GM12892 (cell line): ENCODE results near the gene UFD1.
A peak's percentile ranks its signal among the peaks of the same experiment; 100 is the strongest.

ENCODE experiments used
- DNase-seq: peaks from one replicate; pipeline ENCODE4 v3.0.0; 2011; ENCODE audit not compliant: insufficient read length
- FAIRE-seq: peaks from 2 replicates; lab custom pipeline; 2011; peaks lifted over from hg19 to GRCh38; lab: Jason Lieb, UNC
- POLR2A ChIP-seq: IDR thresholded peaks from 2 replicates; pipeline ENCODE4 v1.6.1; 2011; ENCODE audit warnings: low read depth, low read length, control low read depth
- POLR2AphosphoS5 ChIP-seq: IDR thresholded peaks from 2 replicates; pipeline ENCODE4 v1.6.1; 2011; ENCODE audit warnings: low read depth, low read length, control low read depth
- TAF1 ChIP-seq: IDR thresholded peaks from 2 replicates; pipeline ENCODE4 v1.6.1; 2011; ENCODE audit warnings: low read depth, mild to moderate bottlenecking, control low read depth, low read length, borderline replicate concordance

Gene UFD1

DNA sequence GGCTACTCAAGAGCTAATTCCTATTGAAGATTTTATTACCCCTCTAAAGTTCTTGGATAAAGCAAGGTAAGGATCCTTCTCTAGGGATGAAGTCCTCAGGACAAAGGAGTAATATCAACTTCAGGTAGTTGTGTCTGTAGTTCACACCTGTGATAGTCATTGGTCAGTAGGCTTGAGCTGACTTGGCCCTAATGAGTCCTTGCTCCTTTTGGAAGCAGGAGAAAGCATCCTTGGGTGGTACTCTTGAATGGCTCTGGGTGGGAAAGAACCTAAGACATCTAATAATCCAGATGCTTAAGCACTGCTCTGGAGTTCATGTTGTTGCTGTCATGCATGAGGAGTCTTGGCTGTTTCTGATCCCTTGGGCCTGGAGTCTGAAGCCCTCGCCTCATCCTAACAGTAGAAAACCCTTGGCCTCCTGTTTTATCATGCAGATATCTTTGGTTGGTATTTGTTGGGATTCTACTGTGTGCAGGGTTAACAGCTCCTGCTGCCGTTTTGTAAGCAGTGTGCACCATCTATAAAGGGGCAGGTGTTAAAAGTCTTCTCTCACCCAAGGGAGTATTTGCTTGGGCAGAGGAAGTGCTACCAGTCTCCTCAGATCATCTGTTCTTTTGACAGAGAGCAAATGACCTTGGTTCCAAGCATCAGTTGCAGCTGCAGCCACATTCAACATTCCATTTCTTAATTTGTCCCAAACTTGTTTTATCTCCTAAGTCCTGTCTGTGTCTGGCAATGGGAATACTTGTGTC lies 44.0 kb downstream of the UFD1 start:
- TF ChIP-seq TAF1: no peak
- FAIRE-seq (no peak), DNase-seq (no peak)

DNA sequence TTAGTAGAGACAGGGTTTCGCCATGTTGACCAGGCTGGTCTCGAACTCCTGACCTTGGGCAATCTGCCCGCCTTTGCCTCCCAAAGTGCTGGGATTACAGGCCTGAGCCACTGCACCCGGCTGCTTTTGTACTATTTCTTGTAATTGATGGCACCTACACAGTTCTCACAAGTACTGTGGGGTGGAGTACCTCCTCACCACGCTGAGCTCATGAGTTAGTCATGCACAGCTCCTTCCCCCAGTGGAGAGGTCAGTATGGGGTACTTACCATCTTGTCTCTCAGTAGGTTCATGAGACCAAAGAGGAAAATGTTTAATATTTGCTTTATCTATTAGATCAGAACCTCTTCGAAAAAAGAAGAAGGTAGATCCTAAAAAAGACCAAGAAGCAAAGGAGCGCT lies 44.6 kb downstream of the UFD1 start:
- no peak for FAIRE-seq
- TF ChIP-seq POLR2A (no peak), TAF1 (no peak), POLR2AphosphoS5 (no peak)
- DNase-seq: no peak

DNA sequence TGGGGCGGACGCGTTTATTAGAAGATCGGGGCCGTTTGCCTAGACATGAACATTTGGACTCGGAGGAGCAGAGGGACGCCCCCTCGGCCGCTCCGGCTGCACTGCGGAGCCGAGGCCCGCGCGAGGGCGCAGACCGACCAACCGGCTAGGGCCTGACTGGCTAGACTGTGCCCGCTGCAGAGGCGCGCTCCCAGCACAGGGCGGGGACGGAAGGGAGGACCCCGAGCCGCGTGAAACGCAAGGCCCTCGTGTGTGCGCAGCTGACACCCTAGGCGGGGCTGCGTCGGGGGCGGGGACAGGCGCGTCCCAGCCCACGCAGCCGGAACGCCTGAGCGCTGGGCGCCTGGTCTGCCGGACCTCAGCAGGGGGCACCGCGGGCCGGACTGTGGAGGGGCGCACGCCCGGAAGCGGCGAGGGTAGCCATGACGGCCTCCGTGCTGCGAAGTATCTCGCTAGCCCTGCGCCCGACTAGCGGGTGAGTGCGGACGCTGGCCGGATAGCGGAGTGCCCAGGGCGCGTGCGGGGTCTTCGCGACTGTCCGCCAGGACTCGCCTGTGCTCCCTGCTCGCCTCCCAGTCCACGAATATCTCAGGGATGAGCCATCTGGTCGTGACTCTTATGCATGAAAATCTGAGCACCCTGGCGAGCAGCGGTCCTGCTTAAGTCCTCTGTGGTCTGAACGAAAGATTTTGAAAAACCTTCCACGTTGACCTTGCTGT lies 46.7 kb downstream of the UFD1 start, which contains the start of gene MRPL40:
TSS of gene MRPL40 (plus strand) at position 413 of the 719 bp plus-strand sequence. CDS start at position 423, 10 bp downstream.
- peak; percentile 99 for FAIRE-seq
- TF ChIP-seq TAF1 (peak; percentile 82), POLR2A (peak; percentile 95), POLR2AphosphoS5 (peak; percentile 96)
- DNase-seq: peak; percentile 91

DNA sequence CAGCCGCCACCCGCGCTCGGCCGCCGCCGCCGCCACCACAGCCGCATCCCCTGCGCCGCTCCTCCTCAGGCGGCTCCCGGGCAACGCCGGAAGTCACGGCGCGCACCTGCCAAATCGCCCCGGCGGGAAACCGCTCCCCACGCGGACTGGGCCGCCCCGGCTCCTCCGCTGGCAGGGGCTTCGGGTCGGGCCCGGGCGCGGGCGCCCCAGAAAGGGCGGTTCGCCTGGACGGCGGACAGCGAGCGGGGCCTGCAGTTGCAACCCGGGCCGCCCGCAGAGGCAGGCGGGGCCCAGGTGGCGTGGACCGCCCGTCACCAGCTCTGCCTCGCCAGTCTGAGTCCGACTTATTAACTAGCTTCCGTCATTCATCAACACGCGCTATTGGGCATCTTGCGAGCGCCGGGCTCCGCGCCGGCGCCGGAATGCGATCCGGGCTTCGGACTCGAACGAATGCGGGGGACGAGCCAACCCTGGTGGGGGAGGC lies 47.3 kb downstream of the UFD1 start, which contains the start of gene HIRA:
TSS of gene HIRA (minus strand) at position 85 of the 484 bp plus-strand sequence. CDS start 257 bp downstream, outside the sequence.
- TF ChIP-seq TAF1: peak; percentile 90
- no peak for TF ChIP-seq POLR2A
- DNase-seq (peak; percentile 68), FAIRE-seq (no peak)

DNA sequence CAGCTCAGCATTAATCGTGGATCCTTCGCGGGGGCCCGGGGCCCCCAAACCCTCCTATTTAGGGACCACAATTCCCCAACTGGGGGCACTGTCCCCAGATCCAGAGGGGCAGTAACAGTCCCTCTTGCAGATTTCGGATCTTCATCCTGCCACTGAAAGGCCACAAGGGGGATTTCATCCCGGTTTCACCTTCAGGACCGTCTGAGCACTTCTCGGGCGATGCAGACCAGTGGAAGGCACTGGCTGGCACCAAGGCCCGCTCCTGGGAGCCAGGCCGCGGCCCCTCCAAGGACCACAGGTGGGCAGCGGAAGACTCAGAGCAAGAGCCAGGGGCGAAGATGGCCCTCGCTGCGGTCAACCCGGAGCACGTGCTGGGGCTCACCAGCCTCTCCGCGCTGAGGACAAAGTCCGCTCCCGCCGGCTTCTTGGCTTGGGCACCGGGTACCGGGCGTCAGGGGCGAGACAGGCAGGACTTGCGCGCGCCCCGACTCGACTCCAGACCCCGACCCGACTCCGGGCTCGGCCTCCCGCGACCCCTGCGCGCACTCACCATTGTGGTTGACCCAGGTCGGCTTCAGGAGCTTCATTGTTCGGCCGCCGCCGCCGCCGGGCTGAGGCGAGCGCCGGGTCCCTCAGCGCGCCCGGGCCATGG lies 48.0 kb downstream of the UFD1 start:
- TF ChIP-seq POLR2AphosphoS5: no peak
- TF ChIP-seq TAF1: no peak
- no peak for TF ChIP-seq POLR2A
- peak; percentile 28 for DNase-seq
- no peak for FAIRE-seq

DNA sequence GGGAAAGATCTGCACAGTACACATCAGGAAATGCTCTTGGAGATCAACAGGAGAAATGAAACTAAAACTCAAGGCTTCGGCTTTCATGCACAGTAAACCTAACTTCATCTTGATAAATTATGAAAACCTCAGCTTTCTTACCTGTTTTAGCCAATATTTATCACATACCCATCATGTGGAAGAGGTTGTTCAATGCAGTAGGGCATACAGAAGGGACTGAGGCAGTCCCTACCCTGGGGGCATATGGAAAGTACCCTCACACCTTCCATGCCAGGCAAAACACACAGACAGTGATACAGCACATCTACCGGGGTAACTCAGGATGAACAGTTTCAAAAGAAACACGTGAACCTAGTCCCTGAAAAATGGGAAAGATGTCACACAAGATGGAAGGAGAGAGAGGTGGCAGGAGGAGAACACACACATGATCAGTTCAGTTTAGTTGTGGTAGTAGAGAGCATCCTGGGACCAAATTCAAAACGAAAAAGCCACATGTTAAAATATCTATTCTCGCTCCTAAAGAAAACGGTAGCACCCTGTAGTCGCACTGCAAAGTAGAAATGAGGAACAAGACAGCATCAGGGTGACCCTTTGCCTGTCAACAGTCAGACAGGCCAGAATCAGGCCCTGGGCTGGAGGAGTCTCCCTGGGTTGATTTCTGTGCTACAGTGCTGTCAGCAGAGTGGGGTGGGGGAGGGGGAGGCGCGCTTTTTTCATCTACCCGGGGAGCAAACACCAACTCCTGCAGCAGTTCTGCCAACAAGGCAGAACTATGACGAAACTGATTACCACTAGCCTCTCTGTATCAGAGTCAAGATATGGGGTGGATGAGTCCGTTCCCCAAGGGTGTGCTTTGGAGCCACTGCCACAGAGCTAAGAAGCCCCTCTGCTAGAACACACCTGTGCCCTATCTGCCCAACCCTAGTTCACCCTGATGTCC lies 48.8 kb downstream of the UFD1 start:
- FAIRE-seq (no peak), DNase-seq (peak; percentile 22)
- TF ChIP-seq TAF1 (0 out of 2 replicates have a peak, but pooled peaks have one; percentile 27), POLR2A (no peak; the same call in 1 of the 2 replicates)

DNA sequence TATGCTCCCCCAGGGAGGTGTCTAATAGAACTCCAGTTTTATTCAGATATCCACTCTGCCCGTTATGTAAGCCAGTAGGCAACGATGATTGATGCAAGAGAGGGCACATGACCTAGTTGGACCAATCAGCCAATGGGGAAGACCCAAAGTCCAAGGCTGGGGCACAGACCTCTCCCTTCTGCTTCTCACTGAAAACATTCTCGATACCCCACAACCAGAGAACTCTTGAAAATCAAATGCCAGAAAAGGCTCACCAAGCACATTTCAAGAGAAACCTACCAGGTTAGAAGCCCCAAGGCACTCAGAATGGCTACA lies 54.9 kb downstream of the UFD1 start:
- no peak for FAIRE-seq
- DNase-seq: no peak
- TF ChIP-seq TAF1 (no peak), POLR2AphosphoS5 (no peak), POLR2A (no peak)

DNA sequence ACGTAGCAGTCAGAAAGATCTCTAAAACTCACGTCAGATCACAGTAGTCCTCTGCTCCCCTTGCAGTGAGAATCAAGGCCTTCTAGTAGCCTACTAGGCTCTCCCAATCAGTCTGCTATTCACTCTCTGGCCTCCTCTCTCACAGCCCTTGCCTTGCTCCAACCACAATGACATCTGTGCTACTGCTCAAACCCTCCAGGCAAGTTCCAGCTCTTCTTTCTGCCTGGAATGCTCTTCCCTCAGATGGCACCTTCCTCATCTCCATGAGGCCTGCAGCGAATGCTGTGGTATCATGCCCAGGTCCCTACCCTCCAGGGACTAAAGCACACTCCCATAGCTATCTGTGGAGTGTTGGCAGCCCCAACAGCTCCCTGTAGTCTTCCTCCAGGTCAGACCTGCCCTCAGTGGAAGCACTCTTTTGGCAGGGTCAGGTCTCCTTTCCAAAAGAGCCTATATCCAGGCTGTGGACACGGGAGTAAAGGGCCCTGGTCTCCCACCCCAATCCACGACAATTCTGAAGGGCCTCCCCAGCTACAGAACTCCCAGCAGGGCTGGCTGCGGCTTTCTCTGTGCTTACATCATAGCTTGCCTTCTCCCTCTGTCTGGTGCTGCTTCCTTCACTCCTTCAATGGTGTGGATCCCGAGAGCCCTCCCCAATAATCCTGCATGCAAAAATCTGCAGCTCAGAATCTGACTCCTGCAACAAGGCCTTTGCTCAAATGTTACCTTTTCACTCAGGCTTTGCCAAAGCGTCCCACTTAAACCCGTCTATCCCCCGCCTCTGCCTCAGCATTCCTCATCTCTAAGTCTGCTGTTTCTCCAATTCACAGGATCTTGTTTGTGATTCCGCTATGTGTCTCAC lies 56.3 kb downstream of the UFD1 start:
- DNase-seq (no peak), FAIRE-seq (no peak)
- TF ChIP-seq TAF1 (no peak), POLR2A (0 out of 2 replicates have a peak, but pooled peaks have one; percentile 34), POLR2AphosphoS5 (no peak)

DNA sequence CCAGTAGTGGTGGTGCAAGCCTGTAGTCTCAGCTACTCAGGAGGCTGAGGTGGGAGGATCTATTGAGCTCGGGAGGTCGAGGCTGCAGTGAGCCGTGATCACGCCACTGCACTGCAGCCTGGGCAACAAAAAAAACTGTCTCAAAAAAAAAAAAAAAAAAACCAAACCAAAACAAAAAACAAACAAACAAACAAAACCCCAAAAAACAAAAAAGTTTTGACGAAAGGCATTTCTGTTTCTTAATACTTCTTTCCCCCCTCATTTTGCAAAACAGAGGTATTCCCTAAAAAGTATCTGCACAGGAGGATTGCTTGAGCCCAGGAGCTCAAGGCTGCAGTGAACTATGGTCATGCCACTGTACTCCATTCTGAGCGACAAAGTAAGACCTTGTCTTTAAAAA lies 58.7 kb downstream of the UFD1 start:
- DNase-seq (no peak), FAIRE-seq (no peak)
- no peak for TF ChIP-seq POLR2AphosphoS5
- TF ChIP-seq POLR2A: no peak
- no peak for TF ChIP-seq TAF1

DNA sequence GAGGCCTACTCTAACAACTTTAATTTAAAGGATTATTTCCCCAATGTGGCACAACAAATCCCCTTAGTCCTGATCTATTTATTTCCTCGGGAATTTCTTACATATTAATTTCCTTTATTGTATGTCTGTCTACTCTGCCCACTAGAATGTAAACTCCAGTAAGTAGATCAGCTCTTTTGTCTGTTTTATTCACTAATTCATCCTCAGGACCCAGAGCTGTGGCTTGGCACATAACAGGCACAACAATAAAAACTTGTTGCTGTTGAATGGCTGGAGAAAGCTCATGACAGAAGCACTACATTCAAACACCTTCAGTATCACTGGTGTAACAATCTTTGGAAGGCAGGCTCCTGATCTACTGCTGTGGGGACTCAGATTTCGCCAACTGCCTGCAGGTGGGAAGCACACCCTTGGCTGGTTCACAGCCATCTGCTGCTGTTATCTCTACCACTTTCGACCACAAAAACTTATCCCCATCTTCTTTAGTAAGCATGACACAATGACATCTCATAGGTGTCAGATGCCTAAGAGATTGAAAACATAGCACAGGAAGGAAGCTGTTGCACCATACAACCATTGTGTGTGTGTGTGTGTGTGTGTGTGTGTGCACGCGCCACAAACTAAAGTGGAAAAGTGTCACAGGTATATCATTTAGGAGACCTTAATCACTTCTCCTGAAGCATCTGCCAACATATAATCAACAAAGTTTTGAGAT lies 59.4 kb downstream of the UFD1 start:
- DNase-seq (peak; percentile 44), FAIRE-seq (peak; percentile 86)
- TF ChIP-seq POLR2AphosphoS5 (peak; percentile 20; the same call in 1 of the 2 replicates), TAF1 (no peak), POLR2A (no peak)

DNA sequence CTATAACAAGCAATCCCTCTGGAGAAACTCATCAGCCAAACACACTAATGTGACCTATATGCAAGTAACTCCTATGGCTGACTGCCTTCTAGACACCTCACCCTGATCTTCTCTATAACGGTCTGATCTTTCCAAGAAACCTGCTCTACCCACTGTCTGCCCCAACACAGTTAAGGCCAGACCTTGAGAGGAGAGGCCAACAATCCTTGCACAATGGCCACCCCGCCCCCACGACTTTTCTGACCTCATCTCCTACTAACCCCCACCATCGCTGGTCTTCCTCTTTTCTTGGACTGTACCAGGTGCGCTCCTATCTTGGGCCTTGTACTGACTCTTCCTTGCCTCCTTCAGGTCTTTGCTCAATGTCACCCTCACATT lies 59.9 kb downstream of the UFD1 start:
- no peak for FAIRE-seq
- no peak for DNase-seq
- TF ChIP-seq POLR2A (no peak), TAF1 (no peak), POLR2AphosphoS5 (no peak)
